CD14-positive monocyte (primary cell): ENCODE results near the gene CRABP2. TPM values are rescaled to one million over a fixed set of nuclear protein-coding genes. Genes with fewer than 3 reads are reported as not detected.

Source experiments
- DNase-seq, 3 donors: peaks; one replicate each; pipeline ENCODE4 v3.0.0-alpha.2; 2011 to 2022
- H2AFZ ChIP-seq: 2 replicates; pipeline ENCODE4 v1.6.0; 2012; ENCODE audit warnings: mild to moderate bottlenecking, low read depth, low read length, inconsistent platforms; ENCODE audit not compliant: insufficient read depth, poor library complexity, severe bottlenecking
- H3K27ac ChIP-seq, 2 donors: 1 replicate in 1 of 2; 2 replicates in 1 of 2; pipeline ENCODE4 v1.5.1; 2012 to 2013; ENCODE audit warnings: low read length in 2 of 2, control low read depth in 1 of 2, inconsistent platforms in 1 of 2, low read depth in 1 of 2, mild to moderate bottlenecking in 1 of 2
- H3K27me3 ChIP-seq, 2 donors: one replicate each; pipeline versions ENCODE4 v1.6.0 to v1.6.1; 2011 to 2013; ENCODE audit warnings: low read length in 2 of 2; ENCODE audit not compliant: control insufficient read depth in 2 of 2, insufficient read depth in 2 of 2
- H3K36me3 ChIP-seq, 2 donors: replicated peaks in 1 of 2; 1 replicate in 1 of 2; 2 replicates in 1 of 2; pipeline versions ENCODE4 v1.5.1 to v1.6.1; 2012 to 2013; ENCODE audit warnings: low read length in 2 of 2, control low read depth in 1 of 2, inconsistent platforms in 1 of 2, mild to moderate bottlenecking in 1 of 2; ENCODE audit not compliant: insufficient read depth in 2 of 2, control insufficient read depth in 1 of 2
- H3K4me1 ChIP-seq, 2 donors: 1 replicate in 1 of 2; 2 replicates in 1 of 2; pipeline versions ENCODE4 v1.5.1 to v1.6.1; 2012 to 2013; ENCODE audit warnings: low read length in 2 of 2, control low read depth in 1 of 2, inconsistent platforms in 1 of 2, mild to moderate bottlenecking in 1 of 2, moderate library complexity in 1 of 2; ENCODE audit not compliant: insufficient read depth in 2 of 2, control insufficient read depth in 1 of 2
- H3K4me2 ChIP-seq: replicated peaks from 2 replicates; pipeline ENCODE3; 2012; ENCODE audit warnings: low read length, moderate library complexity, mild to moderate bottlenecking; ENCODE audit not compliant: poor library complexity, severe bottlenecking; ENCODE audit errors: extremely low read depth
- H3K4me3 ChIP-seq, 3 experiments: fragments of 200-600 bp in 1 of 3; sonication (generic) in 1 of 3; replicated peaks in 1 of 3; 1 replicate in 2 of 3; 2 replicates in 1 of 3; pipeline ENCODE4 v1.5.1; 2011 to 2013; ENCODE audit warnings: low read length in 3 of 3, mild to moderate bottlenecking in 3 of 3, control low read depth in 2 of 3, low read depth in 2 of 3, inconsistent platforms in 1 of 3, moderate library complexity in 1 of 3
- H3K79me2 ChIP-seq: 2 replicates; pipeline ENCODE4 v1.6.0; 2012; ENCODE audit warnings: mild to moderate bottlenecking, control low read depth, inconsistent platforms, low read length, moderate library complexity; ENCODE audit not compliant: insufficient read depth
- H3K9ac ChIP-seq: 2 replicates; pipeline ENCODE4 v1.6.0; 2017; ENCODE audit warnings: low read length, mild to moderate bottlenecking; ENCODE audit not compliant: insufficient read depth, poor library complexity, severe bottlenecking
- H3K9me3 ChIP-seq, 2 donors: replicated peaks in 1 of 2; 1 replicate in 1 of 2; 2 replicates in 1 of 2; pipeline versions ENCODE4 v1.5.1 to v1.6.1; 2012 to 2013; ENCODE audit warnings: low read length in 2 of 2, control low read depth in 1 of 2; ENCODE audit not compliant: control insufficient read depth in 1 of 2, insufficient read depth in 1 of 2
- H4K20me1 ChIP-seq: 2 replicates; pipeline ENCODE4 v1.6.0; 2012; ENCODE audit warnings: mild to moderate bottlenecking, low read length, control low read depth, moderate library complexity; ENCODE audit not compliant: insufficient read depth
- H3K27ac Mint-ChIP-seq, 7 donors: one replicate each; pipeline ENCODE4 v1.8.0; 2020; ENCODE audit warnings: mild to moderate bottlenecking in 7 of 7, mixed read lengths in 7 of 7, moderate library complexity in 6 of 7, inconsistent platforms in 2 of 7
- H3K27me3 Mint-ChIP-seq, 3 donors: one replicate each; pipeline ENCODE4 v1.8.0; 2021 to 2022; ENCODE audit warnings: low read depth in 3 of 3, mild to moderate bottlenecking in 3 of 3, mixed read lengths in 3 of 3, moderate library complexity in 3 of 3, inconsistent platforms in 1 of 3
- H3K36me3 Mint-ChIP-seq, 2 donors: one replicate each; pipeline ENCODE4 v1.8.0; 2020; ENCODE audit warnings: mixed read lengths in 2 of 2, inconsistent platforms in 1 of 2, mild to moderate bottlenecking in 1 of 2
- H3K4me1 Mint-ChIP-seq: one replicate; pipeline ENCODE4 v1.8.0; 2020; ENCODE audit warnings: mild to moderate bottlenecking, mixed read lengths
- H3K4me3 Mint-ChIP-seq, 2 donors: one replicate each; pipeline ENCODE4 v1.8.0; 2020; ENCODE audit warnings: mild to moderate bottlenecking in 2 of 2, mixed read lengths in 2 of 2, moderate library complexity in 1 of 2
- H3K9me3 Mint-ChIP-seq, 7 donors: one replicate each; pipeline ENCODE4 v1.8.0; 2020 to 2022; ENCODE audit warnings: mixed read lengths in 7 of 7, mild to moderate bottlenecking in 6 of 7, moderate library complexity in 6 of 7, inconsistent platforms in 2 of 7
- CTCF ChIP-seq: fragments of 200-600 bp; IDR thresholded peaks from one replicate; pipeline ENCODE4 v1.8.0; 2022; ENCODE audit warnings: antibody characterized with exemption, mild to moderate bottlenecking
- WGBS: methylation state at CpG from one replicate; pipeline ENCODE4 v1.1.5; 2013; ENCODE audit warnings: missing lambda C conversion rate; ENCODE audit not compliant: insufficient coverage; 5-methylcytosine and 5-hydroxymethylcytosine counted together
- intact Hi-C, 2 donors: fragments of 100-400 bp; cut with micrococcal nuclease; formaldehyde crosslinking; loops; one replicate each; pipeline versions ENCODE4 v1.15.0 to v1.15.1; 2023
- polyA plus RNA-seq, 3 donors: library from polyadenylated mRNA; depleted of rRNA in 1 of 3; unstranded in 2 of 3; stranded (reverse) in 1 of 3; fragments of 300-500 nt in 2 of 3; fragments of >200 nt in 1 of 3; fragmentation: Illumina TruSeq in 2 of 3; gene quantifications; 1 replicate in 2 of 3; 2 replicates in 1 of 3; pipeline ENCODE4 v1.2.3, GENCODE V29; 2012 to 2021

The CRABP2 gene
- polyA plus RNA-seq, 3 donors = 0.23 to 1.8 TPM; not detected in 1

- Histone ChIP-seq H3K79me2 (peaks cover 37% of the 10 kb centered on the region), H3K4me1 (peaks cover 12 to 13% of the 10 kb centered on the region in 2 donors), H3K27ac (no peak overlapping the region), H3K27me3 (no peaks in the 10 kb centered on the region), H4K20me1 (peaks cover 61% of the 10 kb centered on the region), H3K9me3 (no peaks in the 10 kb centered on the region), H3K9ac (no peak overlapping the region), H2AFZ (no peak overlapping the region), H3K4me3 (no peak overlapping the region), H3K36me3 (peaks cover 39 to 62% of the 10 kb centered on the region in 2 donors), H3K4me2 (no peak overlapping the region)
- Mint-ChIP-seq H3K9me3 (no peaks in the 10 kb centered on the region), H3K4me1 (peaks cover 6% of the 10 kb centered on the region), H3K27ac (peak overlapping the region in 1 of 7 donors; percentile 35), H3K36me3 (peaks cover 49 to 55% of the 10 kb centered on the region in 2 donors), H3K4me3 (no peak overlapping the region), H3K27me3 (peaks cover 0 to 2% (median 0%) of the 10 kb centered on the region in 3 donors)
- no peak for DNase-seq
- 100% methylated on average over 2 of the region's 2 CpGs for WGBS
- intact Hi-C loops = loop anchor here (5.0 to 10.0 kb wide), 2 partner anchors 94 to 216 kb away; partner anchors contain the start of gene MEF2D (in 1 of the 2)
- TF ChIP-seq CTCF = no peak
Observed at GRCh38 chr1:156721131-156721530, 15.7 kb upstream of the CRABP2 start.

GRCh38 chr1:156717351-156717750 is 12.0 kb upstream of the CRABP2 start:
- Histone ChIP-seq H3K79me2 (peaks cover 5% of the 10 kb centered on the region), H3K4me1 (no peaks in the 10 kb centered on the region), H2AFZ (no peak overlapping the region), H3K9me3 (no peaks in the 10 kb centered on the region), H3K27me3 (no peaks in the 10 kb centered on the region), H3K36me3 (peaks cover 17 to 41% of the 10 kb centered on the region in 2 donors), H3K4me2 (no peak overlapping the region), H3K4me3 (no peak overlapping the region), H3K9ac (no peak overlapping the region), H3K27ac (no peak overlapping the region), H4K20me1 (peaks cover 29% of the 10 kb centered on the region)
- intact Hi-C loops = no loop called here
- no peak for TF ChIP-seq CTCF
- Mint-ChIP-seq H3K4me1 (no peaks in the 10 kb centered on the region), H3K36me3 (peaks cover 51 to 63% of the 10 kb centered on the region in 2 donors), H3K27me3 (peaks cover 0 to 2% (median 0%) of the 10 kb centered on the region in 3 donors), H3K27ac (no peak overlapping the region), H3K4me3 (no peak overlapping the region), H3K9me3 (no peaks in the 10 kb centered on the region)
- DNase-seq = no peak
- 83% methylated on average over 2 of the region's 4 CpGs for WGBS
